ENCODE results near the gene ELFN1. TPM values are rescaled to one million over a fixed set of nuclear protein-coding genes. Genes with fewer than 3 reads are reported as not detected.

ELFN1 gene
- total RNA-seq, 1 donor from 2014 or later, result 0.71 TPM

DNA sequence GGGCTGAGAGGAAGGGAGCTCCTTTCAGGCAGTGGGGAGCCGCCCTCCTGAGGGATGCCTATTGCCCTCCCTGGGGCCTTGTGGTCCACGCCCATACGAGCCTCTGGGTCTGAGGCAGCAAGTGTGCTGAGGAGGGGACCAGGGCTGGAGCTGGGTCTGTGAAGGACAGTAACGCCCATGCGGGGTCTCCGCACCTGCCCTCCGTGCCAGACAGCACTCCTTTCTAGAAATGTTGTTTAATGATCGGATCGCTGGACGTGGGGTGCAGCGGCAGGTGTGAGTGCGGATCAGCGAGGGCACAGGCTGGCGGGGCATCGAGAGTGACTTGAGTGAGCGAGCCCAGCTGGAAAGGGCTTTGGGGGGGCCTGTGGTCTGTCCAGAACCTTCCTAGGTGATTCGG, 70.1 kb downstream of the ELFN1 start:
- peaks cover 10% of the 10 kb centered on the region for H3K27me3 ChIP-seq (ENCODE audit: control insufficient read depth, insufficient read depth, low read length)
- no peak for DNase-seq (ENCODE audit: low read depth)
- H3K4me3 ChIP-seq (ENCODE audit: low read depth, low read length), result no peak overlapping the region
- TF ChIP-seq, protein P1, sequence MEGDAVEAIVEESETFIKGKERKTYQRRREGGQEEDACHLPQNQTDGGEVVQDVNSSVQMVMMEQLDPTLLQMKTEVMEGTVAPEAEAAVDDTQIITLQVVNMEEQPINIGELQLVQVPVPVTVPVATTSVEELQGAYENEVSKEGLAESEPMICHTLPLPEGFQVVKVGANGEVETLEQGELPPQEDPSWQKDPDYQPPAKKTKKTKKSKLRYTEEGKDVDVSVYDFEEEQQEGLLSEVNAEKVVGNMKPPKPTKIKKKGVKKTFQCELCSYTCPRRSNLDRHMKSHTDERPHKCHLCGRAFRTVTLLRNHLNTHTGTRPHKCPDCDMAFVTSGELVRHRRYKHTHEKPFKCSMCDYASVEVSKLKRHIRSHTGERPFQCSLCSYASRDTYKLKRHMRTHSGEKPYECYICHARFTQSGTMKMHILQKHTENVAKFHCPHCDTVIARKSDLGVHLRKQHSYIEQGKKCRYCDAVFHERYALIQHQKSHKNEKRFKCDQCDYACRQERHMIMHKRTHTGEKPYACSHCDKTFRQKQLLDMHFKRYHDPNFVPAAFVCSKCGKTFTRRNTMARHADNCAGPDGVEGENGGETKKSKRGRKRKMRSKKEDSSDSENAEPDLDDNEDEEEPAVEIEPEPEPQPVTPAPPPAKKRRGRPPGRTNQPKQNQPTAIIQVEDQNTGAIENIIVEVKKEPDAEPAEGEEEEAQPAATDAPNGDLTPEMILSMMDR (IDR thresholded peaks at IDR 0.05; ENCODE audit: insufficient read depth, low read length, poor library complexity, severe bottlenecking), result no peak
- no peaks in the 10 kb centered on the region for H3K36me3 ChIP-seq (ENCODE audit: control insufficient read depth, insufficient read depth, low read length)

DNA sequence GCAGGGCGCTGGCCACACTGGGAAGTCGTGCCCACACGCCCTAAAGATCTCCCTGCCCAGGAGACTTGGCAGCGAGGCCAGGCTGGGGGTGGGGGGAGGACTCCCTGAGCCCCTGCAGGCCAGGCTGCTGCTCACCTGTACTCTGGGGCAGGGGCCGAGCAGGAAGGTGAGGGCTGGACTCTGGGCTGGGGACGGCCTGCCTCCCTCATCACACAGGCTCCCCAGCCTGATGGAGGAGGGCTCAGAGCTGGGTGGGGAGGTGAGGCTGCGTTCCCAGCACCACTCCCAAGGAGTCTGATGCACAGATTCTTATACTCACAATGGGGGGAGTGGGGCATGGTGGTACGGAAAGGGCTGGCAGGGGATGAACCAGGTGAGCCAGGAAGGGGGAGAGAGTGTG, 71.2 kb downstream of the ELFN1 start:
- TF ChIP-seq, protein P1 (IDR thresholded peaks at IDR 0.05; ENCODE audit: insufficient read depth, low read length, poor library complexity, severe bottlenecking), result no peak
- H3K27me3 ChIP-seq (ENCODE audit: control insufficient read depth, insufficient read depth, low read length), result peaks cover 8% of the 10 kb centered on the region
- no peak overlapping the region for H3K4me3 ChIP-seq (ENCODE audit: low read depth, low read length)

DNA sequence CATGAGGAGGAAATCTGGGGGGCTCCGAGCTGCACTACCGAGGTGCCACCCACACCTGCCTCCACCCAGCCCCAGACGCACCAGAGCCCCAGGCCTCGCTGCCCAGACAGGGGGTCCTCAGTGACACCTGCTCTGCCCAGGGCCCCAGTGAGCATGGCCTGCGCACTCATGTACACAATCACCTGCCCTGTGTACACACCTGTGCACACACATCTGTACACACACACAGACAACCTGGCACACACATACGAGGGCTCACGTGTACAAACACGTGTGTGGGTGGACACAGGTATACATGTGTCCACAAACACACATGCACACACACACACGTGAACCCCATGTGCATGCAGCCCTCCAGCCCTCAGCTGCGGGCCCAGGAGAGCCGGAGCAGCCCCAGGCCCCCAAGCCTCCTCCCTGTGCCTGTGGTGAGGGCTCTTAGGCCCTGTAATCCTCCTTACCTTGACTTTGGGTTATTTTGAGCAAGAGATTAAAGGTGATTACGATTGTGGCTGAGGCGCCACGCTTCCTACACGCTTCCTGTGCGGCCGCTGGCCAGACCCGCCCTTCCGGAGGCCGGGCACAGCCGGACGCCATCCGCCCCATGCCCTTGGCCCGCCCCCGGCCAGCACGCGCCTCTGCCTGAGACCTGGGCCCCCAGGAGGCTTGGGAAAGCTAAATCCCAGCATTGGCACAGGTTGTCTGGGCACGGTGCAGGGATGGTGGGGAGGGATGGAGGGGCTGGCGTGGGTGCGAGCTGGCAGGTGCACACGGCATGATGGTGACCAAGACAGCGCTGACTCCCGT, 71.9 kb downstream of the ELFN1 start:
- Histone ChIP-seq H3K27me3 (ENCODE audit: control insufficient read depth, insufficient read depth, low read length) (peaks cover 5% of the 10 kb centered on the region), H3K4me3 (ENCODE audit: low read depth, low read length) (no peak overlapping the region), H3K36me3 (ENCODE audit: control insufficient read depth, insufficient read depth, low read length) (no peaks in the 10 kb centered on the region)
- DNase-seq (ENCODE audit: low read depth), result no peak
- TF ChIP-seq, protein P1 (IDR thresholded peaks at IDR 0.05; ENCODE audit: insufficient read depth, low read length, poor library complexity, severe bottlenecking), result no peak

More for the DNA sequence above, 71.2 kb downstream of the ELFN1 start:
- DNase-seq (ENCODE audit: low read depth), result no peak
- H3K36me3 ChIP-seq (ENCODE audit: control insufficient read depth, insufficient read depth, low read length), result no peaks in the 10 kb centered on the region

DNA sequence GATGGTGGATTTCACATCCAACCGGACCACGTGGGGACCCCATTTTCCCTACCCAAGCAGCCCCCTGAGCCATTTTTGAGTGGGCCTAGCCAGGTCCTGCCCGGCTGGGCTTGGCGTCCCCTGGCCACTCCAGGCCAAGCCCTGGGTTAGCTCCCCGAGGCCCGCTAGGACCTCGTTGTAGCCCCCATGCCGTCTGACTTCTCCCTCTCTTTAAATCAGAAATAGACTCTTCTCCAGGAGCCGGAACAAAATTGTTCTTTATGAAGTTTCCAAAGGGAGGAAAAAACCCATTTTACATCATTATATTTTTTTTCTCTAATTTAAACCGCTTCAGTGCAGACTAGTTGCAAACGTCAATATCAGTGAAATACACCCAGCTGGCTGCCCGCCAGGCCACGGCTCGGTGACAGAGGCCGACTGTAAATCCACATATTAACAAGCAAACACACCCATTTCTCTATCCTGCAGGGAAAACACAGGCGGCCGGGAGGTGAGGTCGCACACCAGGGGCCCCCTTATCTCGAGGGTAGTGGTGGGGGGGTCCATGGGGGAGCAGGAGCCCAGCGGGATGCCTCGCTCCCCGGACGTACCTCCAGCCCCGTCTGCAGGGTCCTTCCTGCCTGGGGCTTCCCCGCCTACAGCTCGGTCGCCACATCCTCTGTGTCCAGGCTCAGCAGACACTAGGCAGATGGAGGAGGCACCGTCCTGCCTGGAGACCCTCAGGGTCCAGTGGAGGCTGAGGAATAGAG, 72.7 kb downstream of the ELFN1 start:
- Histone ChIP-seq H3K36me3 (ENCODE audit: control insufficient read depth, insufficient read depth, low read length) (no peaks in the 10 kb centered on the region), H3K4me3 (ENCODE audit: low read depth, low read length) (no peak overlapping the region), H3K27me3 (ENCODE audit: control insufficient read depth, insufficient read depth, low read length) (peaks cover 5% of the 10 kb centered on the region)
- TF ChIP-seq, protein P1 (IDR thresholded peaks at IDR 0.05; ENCODE audit: insufficient read depth, low read length, poor library complexity, severe bottlenecking), result no peak
- no peak for DNase-seq (ENCODE audit: low read depth)

DNA sequence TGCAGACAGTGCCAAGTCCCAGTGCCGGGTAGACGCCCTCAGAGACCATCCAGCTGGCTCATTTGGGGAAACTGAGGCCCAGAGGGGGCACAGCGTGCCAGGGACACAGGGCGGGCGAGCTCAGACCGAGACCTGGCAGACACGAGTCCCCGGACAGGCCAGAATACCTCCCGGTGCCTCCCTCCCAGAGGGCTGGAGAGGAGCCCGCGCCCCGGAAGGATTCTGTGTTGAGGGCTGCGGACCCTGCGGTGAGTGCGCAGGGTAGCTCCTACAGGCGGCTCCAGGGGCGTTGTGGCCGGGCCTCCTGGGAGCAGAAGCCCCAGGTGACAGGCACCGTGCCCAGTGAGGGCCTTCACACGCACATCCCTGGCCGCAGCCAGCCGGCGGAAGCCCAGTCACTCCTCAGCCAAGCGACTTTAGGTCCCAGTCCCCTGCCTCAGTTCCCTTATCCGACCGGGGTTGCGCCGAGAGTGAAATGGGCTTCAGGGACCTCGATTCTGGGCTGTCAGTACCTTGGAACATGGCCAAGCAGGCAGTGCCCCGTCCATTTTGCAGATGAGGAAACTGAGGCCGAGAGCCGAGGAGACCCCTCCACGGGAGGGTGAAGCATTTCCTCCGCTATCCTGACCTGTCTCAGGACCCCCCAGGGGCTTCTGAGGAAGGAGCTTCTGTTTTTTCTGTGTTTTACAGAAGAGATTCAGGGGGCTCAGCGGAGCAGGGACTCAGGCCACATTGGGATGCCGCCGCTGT, 73.6 kb downstream of the ELFN1 start:
- DNase-seq (ENCODE audit: low read depth), result no peak
- H3K27me3 ChIP-seq (ENCODE audit: control insufficient read depth, insufficient read depth, low read length), result peaks cover 14% of the 10 kb centered on the region
- no peak overlapping the region for H3K4me3 ChIP-seq (ENCODE audit: low read depth, low read length)
- TF ChIP-seq, protein P1 (IDR thresholded peaks at IDR 0.05; ENCODE audit: insufficient read depth, low read length, poor library complexity, severe bottlenecking), result no peak
- H3K36me3 ChIP-seq (ENCODE audit: control insufficient read depth, insufficient read depth, low read length), result no peaks in the 10 kb centered on the region
